GM19397 (cell line): ENCODE measurements around the gene GPRC5B.

Source experiments
- ATAC-seq: cut with Tn5 transposase; IDR thresholded peaks from one replicate; pipeline ENCODE4 v1.9.1; 2021; ENCODE audit warnings: mild to moderate bottlenecking, moderate library complexity; ENCODE audit not compliant: unreplicated experiment

Gene GPRC5B

DNA sequence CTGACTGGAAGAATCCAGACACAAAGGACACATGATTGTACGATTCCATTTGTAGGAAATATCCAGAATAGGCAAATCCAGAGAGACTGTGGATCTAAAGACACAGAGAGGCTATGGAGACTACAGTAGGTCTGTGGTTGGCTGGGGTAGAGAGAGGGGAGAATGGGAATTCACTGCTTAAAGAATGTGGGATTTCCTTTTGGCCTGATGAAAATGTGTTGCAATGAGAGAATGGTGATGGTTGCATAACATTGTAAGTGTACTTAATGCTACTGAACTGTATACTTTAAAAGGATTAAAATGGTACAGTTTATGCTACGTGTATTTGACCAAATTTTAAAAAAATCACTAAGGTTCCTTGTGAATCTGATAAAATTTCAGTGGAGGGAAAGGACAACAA, 62.1 kb downstream of the GPRC5B start:
- ATAC-seq: no peak

DNA sequence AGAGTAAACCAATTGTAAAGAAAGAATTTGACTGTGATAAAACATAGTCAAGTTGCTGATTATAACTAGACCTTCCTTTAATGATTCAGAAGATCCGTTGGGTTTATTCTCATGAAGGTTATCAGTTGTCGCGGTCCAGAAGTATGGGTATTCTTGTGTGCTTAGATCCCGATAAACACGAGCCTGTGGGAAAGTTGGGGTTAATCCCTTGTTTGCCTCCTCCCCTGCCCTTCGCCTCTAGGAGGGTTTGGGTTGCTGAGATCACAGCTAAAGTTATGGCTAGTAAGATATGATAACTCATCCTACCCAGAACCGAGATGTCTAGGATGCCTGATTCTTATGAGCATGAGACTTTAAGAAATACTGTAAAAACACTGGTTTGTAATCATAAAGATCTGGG, 66.8 kb downstream of the GPRC5B start:
- no peak for ATAC-seq

DNA sequence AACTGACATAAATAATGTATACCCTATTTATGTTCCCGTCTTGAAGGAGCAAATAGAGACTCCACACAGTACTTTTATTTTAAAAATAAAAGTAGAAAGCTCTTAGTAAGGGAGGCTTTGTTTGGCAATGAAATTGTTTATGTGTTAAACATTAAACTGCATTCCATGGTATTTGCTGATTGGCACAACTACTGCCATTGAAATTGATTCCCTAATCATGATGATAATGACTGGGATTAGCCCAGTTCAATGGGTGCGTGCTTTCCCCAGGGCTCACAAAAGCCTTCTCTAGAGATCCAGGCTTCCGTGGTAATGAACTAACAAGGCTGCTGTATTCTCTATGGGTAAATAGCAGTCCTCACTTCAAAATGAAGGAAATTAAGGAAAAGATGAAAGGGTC, 67.5 kb downstream of the GPRC5B start:
- no peak for ATAC-seq

DNA sequence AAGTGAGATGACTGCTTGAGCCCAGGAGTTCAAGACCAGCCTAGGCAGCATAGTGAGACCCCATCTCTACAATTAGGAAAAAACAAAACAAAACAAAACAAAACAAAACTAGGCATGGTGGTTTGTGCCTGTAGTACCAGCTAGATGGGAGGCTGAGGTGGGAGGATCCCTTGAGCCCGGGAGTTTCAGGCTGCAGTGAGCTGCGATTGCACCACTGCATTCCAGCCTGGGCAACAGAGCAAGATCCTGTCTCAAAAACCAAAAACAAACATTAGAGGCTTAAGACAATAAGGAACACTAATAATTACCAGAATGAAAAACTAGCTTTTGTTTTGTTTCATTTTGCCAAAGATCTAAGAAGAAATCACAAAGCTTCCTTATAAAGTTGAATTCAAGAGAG, 69.2 kb downstream of the GPRC5B start:
- no peak for ATAC-seq

DNA sequence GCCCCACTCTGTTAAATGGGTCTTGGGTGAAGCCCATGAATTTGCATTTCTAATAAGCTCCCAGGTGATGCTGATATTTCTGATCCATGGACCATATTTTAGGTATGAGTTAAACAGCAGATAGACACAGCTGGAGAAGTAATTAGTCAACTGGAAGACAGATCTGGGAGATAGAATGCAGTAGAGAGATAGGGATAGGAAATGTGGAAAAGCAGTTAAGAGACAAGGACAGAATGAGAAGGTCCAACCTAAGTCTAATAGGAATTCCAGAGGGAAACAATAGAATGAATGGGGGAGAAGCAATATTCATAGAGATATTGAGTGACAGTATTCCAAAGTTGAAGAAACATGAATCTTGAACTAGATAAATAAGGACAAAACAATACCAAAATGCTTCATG, 71.7 kb downstream of the GPRC5B start:
- no peak for ATAC-seq

DNA sequence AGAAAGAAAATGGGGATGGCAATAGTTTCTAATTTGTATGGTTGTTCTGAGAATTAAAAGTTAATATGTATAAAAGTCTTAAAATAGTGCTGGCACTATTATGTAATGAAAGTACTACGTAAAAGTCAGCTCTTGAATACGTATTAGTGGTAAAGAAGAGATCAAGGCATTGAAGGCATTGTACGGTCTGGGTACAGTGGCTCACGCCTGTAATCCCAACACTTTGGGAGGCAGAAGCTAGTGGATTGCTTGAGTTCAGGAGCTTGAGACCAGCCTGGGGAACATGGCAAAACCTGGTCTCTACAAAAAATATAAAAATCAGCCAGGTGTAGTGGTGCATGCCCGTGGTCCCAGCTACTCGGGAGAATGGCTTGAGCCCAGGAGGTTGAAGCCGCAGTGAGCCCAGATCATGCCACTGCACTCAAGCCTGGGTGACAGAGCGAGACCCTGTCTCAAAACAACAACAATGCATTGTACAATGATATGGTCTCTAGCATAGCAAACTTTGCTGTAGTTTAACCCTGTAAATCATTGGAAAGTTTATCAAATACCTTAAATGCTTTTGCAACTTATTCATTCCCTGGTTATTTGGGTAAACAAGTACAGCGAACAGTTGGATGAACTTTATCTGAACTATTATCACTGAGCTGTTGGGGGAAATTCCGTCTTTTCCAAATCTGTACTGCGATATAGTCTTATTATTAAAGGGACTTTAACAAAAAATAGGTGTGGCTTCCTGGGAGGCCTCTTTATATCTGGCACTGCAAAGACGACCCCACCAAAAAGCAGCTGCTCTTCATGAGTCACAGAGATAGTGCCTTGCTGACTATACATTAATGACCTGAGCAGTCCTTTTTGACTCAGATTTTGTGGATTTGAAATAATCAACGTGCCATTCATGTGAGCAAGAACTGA, 73.6 kb downstream of the GPRC5B start:
- no peak for ATAC-seq

DNA sequence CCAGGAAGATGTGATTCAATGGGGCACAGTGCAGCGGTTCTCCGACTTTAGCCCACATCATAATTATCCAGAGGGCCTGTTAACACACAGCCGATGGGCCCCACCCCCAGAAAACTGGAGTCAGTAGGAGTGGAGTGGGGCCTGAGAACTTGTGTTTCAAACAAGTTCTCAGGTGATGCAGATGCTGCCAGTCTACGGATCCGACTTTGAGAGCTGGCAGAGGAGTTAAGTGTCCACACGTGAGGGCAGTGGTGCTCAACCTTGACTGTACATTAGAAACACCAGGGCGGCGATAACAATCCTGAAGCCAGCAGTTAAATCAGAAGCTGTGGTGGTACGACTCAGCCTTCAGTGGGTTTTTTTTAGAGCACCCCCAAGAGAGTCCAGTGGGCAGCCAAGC, 75.0 kb downstream of the GPRC5B start:
- ATAC-seq: no peak

DNA sequence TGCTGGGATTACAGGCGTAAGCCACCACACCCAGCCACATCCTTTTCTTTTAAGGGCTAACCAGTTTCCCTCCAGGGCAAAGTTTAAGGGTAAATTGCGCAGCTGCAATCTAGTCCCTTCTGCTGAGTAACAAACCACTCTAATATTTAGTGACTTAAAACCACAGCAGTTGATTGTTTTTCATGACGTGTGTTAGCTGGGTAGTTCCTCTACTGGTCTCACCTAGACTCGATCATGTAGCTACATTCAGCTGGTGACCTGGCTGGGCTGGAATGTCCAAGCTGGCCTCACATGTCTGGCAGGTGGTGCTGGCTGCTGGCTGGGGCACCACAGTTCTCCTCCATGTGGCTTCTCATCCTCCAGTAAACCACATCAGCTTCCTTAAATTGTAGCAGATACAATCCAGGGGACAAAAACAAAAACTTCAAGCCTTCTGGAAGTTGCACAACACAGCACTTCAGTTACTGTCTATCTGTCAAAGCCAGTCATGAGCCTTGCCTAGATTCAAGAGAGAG, 75.5 kb downstream of the GPRC5B start:
- no peak for ATAC-seq

DNA sequence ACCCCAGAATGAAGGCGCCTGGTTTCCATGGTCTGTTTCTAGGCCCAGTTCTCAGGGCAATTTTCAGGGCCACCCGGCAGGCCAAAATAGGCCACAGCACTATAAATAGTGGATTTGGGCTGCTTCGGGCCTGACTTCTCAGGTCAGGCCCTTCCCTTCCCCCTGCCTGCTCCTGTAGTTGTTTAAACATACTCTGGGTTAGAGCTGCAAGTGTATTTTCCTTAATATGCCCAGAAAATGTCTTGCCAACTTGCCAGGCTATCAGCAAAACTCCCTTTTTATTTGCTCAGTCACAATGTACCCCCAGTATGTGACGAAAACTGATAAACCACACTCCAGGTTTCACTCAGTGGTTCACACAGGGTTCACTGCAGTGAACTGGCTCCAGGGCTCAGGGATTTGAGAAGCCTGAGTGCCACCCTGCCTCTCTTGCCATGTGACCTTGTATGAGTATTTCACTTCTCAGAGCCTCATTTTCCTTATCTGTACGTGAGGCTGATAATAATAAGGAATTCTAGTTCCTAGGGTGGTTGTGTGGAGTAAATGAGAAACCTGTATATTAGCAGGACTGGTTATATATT, 76.5 kb downstream of the GPRC5B start:
- peak; percentile 71 for ATAC-seq
